Measurements from ENCODE around the gene PDIA6.

DNA sequence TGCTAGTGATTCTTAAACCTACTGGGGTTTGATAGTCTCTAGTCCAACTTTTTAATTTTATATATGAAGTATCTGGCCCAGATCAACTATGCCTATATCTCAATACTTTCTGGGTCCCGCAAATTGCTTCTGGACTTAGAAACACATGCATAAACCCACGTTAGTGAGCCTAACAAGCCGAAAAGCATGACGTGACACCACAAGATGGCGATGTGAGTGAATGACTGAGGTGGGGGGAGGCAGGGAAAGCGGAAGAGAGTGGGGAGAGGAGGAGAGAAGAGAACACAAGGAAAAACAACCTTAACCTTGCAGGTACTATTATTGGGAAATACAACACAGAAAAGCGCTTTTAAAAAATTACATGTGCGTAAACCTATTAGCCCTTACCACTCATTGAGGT is 13.8 kb downstream of the PDIA6 start:
- TF ChIP-seq POLR2AphosphoS5 (IDR thresholded peaks at IDR 0.05): no peak
- TF ChIP-seq, protein P1, sequence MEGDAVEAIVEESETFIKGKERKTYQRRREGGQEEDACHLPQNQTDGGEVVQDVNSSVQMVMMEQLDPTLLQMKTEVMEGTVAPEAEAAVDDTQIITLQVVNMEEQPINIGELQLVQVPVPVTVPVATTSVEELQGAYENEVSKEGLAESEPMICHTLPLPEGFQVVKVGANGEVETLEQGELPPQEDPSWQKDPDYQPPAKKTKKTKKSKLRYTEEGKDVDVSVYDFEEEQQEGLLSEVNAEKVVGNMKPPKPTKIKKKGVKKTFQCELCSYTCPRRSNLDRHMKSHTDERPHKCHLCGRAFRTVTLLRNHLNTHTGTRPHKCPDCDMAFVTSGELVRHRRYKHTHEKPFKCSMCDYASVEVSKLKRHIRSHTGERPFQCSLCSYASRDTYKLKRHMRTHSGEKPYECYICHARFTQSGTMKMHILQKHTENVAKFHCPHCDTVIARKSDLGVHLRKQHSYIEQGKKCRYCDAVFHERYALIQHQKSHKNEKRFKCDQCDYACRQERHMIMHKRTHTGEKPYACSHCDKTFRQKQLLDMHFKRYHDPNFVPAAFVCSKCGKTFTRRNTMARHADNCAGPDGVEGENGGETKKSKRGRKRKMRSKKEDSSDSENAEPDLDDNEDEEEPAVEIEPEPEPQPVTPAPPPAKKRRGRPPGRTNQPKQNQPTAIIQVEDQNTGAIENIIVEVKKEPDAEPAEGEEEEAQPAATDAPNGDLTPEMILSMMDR (IDR thresholded peaks at IDR 0.05): no peak
- no peak for TF ChIP-seq POLR2A (IDR thresholded peaks at IDR 0.05)
- no peak for TF ChIP-seq EP300 (IDR thresholded peaks at IDR 0.05; ENCODE audit: low read depth)
